HG03460 (cell line): ENCODE results near the gene INAFM2.

Experiments used
- ATAC-seq: cut with Tn5 transposase; IDR thresholded peaks from one replicate; pipeline ENCODE4 v1.9.1; 2021; ENCODE audit not compliant: unreplicated experiment

INAFM2 gene

DNA sequence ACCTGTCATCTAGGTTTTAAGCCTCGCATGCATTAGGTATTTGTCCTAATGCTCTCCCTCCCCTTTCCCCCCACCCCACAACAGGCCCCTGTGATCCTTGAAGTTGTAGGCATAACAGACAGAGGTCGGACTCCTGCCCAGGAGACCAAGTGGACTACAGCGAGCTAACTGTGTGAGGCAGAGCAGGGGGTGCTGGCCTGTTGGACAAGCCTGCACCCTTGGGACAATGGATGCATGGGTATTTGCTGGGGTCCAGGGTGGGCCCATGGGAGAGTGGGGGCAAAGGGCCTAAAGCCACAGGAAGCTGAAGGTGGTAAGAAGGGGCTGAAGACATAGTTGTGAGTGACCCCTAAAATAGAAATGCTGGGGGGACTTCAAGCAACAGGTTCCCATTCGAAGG is 18.2 kb upstream of the INAFM2 start:
- no peak for ATAC-seq

- no peak for ATAC-seq
These were observed 17.1 kb upstream of the INAFM2 start for GRCh38 chr15:40306371-40306770.

GRCh38 chr15:40306908-40307307 is 16.6 kb upstream of the INAFM2 start:
- no peak for ATAC-seq

DNA sequence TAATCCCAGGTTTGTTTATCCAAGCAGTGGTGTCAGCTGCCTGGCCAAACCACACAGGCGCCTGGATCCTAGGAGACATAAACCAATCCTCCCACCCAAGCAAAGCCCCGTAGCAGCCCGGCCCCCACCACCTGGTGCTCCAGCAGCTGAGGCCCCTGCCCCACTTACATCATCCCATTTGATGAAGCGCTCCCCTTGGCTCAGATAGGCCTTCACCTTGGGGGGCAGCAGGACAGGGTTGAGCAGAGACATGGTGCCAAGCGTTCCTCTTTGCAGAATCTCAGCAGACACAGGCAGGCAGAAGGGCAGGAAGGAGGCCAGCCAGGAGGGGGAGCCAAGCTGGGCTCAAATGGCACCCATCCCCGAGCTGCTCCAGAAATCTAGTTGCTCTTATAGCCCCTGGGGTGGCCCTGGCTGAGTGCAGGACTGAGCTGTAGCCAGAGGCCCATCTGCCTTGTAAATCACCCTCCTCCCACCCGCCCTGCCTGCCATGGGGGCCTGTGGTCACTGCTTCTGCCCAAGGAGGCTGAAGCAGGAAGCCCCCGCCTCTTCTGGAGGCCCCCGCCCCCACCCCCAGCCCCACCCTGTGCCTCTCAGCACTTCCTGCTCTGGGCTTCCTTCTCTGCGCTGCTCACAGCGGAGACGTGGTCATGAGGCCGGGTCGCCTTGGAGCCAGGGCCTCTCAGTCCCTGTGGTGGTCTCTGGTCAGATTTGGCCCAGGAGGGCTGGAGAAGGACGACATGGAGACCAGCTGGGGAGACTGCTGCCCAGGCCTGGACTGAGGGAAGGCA is 15.9 kb upstream of the INAFM2 start, which contains the start of gene PLCB2:
Gene PLCB2 (minus strand): TSS at position 515 of the 791 bp plus-strand sequence. CDS start 263 bp downstream, at position 252.
- peak; percentile 66 for ATAC-seq

GRCh38 chr15:40309344-40309862 is 14.1 kb upstream of the INAFM2 start:
- no peak for ATAC-seq

DNA sequence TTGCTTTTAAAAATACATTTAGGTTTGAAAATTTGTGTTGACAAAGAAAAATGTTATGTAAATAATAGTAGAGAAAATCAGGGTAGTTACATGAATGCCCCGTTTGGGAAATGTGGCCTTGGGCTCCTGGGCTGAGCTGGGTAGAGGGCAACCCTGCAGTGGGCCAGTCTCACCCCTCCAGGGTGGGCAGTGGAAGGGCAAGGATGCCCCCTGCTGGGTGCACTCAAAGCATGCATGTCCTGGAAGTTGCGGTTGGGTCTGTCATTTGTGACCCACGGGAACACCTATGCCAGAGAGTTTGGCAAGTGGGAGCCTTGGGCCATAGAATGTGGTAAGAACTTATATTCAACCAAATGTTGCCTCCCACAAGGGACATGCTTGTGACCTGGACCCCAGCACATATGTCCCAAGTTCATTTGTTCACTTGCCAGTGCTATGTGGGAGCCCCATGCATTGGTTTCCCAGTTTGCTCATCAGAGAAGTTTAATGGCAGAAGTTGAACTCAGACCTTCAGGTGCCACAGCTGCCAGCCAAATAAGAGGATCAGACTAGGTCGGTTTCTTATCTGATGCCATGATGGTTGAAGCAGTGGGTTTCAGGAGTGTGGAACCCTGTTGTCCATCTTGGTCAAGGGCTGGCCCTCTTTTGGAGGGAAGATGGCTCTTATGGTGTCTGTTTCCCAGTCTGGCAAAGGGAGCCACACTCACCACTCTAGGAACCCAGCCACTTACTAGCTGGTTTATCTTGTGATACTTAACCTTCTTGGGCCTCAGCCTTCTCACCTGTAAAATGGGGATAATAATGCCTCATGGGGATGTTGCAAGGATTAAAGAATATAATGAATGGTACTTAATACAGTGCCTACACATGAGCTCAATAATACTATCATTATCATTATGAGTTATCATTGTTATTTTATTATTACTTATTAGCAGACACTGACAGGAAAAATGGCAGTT is 13.2 kb upstream of the INAFM2 start:
- no peak for ATAC-seq

DNA sequence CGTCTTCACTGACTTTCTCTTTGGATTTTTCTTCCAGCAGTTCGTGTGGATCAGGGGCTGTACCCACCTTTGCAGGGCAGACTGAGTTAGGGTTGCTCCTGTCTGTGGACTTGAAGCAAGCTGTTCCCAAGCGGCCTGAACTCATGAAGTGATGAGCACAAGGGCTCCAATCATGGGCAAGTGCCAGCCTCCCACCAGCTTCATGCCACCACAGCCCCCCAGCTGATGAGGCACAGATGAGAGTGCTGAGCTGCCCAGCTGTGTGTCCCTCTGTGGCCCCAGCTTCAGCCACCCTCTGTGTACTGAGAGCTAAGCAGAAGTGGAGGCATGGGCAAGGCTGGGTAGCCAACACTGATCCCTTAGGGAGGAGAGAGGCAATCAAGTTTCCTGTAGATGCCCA is 12.5 kb upstream of the INAFM2 start:
- ATAC-seq: no peak

DNA sequence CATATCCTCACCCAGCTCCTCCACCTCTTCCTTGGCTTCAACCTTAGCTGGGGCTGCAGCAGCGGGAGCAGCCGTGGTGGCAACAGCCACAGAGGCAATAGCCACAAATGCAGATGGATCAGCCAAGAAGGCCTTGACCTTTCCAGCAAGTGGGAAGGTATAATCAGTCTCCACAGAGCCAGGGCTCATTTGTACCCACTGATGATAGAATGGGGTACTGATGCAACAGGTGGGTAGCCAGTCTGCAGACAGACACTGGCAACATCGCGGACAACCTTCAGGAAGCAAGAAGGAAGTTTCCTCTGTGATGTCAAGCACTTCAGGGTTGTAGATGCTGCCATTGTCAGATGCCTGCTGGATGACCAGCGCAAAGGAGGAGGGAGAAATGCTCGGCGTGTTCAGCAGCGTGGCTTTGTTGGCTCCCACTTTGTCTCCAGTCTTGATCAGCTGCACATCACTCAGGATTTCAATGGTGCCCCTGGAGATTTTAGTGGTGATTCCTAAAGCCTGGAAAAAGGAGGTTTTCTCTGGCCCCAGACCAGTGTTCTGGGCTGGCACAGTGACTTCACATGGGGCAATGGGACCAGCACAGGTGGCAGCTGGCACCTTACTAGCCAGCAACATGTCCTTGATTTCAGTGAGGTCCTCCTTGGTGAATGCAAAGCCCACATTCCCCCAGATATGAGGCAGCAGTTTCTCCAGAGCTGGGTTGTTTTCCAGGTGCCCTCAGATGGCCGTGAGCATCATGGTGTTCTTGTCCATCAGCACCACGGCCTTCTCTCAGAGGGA is 10.9 kb upstream of the INAFM2 start:
- no peak for ATAC-seq

DNA sequence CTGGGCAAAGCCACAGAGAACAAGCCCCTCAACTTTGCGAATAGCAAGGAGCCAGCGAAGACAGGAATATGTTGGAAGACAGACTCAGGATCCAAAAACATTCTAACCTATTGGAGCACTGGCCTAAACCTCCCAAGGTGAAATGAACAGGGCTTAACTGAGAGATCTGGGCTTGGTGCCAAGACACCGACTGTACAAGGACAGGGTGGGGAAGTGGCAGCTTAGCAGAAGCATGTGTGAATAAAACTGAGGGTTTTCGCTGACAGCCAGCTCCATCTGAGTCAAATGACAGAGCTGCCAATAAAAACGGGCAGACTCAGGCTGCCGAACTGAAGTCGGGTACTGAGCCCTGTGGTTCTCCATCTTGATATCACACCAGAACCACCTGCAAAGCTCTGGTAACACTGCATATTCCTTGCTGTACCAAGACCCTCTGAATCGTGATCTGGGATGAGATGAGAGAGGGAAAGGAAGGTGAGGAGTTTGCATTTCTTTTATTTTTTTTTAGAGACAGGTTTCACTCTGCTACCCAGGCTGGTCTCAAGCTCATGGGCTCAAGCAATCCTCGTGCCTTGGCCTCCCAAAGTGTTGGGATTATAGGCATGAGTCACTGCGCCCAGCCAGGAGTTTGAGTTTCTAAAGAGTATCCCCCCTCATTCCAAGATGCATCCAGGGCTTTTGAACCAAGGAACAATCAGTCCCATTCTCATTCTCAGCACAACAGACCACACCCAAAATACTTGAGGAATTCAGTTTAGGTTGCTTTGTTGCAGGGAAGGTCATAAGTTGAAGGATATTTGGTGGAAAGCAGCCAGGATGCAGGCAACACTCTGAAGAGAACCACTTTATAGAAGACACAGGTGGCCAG is 9.7 kb upstream of the INAFM2 start:
- ATAC-seq: no peak

DNA sequence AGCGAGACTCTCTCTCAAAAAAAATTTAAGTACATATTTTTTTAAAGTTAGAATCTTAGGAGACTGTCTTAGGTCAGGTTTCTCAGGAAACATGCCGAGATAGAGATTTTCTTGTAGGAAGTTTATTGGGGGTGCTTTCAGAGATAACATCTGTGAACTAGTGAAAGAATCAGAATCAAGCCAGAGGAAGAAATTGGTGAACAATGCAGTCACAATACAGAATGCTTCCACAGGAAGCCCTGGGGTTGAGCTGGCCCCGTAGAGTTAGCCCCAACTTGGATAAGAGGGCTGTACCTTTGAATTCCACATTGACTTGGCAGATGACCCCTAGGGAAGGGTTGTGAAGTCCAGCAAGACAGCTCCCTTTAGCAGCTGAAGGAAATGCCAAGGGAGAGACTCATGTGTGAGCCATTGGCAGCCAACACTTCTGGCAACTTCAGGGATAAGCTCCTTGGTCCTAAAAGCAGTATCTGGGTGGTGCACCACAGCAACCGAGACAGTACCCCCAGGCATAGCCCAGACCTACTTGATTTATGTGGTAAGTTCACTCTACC is 8.7 kb upstream of the INAFM2 start:
- ATAC-seq: no peak

DNA sequence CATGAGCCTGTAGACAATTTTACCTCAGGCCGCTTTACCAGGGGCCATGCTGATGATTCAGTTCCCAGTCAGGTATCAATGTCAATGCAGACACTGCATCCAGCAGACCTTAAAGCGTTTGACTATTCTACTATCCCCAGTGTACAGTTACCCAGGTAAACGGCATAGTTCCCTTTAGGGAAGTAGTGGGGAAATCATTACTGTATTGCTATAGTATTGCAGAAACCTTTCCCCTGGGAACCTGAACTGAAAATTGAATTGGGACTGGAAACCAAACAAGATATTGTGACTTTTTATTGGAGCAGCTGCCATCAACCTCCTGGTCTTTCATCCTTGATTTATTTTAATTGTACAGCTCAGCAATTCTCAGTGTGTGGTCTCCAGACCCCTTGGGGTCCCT is 6.6 kb upstream of the INAFM2 start:
- no peak for ATAC-seq

DNA sequence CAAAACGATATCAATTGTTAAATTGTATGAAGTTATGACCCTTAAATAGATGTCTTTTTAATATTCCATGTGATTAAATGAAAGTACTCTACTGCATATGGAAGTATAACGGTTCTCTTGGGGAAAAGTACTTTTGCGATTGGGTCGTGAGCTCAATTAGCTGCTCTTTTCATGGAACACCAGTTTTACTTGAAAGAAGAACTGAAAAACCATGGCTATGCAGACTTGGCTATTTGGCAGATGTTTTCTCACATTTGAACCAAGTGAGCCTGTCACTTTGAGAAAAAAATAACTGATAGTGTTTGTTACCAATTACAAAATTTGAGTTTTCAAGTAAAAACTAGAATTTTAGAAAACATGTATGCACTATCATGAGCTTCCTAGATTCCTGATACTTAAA is 5.9 kb upstream of the INAFM2 start:
- no peak for ATAC-seq

- ATAC-seq: no peak
These were observed 3.1 kb upstream of the INAFM2 start for GRCh38 chr15:40320409-40320808.

DNA sequence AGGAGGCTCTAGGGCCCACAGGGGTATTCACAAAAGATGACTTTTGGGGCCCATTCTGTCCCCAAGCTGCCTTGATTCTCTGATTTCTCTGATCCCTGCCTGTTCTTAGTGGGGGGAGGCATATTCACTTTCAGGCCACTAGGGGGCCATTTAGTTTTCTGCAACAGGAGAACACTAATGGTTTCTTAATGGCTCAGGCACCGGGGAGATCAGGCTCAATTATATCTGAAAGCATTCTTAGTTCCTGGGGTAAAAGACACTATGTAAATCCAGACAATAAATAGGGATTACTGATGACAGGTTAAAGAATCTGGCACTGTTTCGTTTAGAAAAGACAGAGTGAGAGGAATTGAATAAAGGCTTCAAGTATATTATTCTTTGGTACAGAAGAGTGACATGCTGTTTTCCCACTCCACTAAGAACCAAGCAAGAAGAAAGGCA is 2.5 kb upstream of the INAFM2 start:
- ATAC-seq: no peak

GRCh38 chr15:40322531-40323238 is 807 bp upstream of the INAFM2 start:
- ATAC-seq: no peak

DNA sequence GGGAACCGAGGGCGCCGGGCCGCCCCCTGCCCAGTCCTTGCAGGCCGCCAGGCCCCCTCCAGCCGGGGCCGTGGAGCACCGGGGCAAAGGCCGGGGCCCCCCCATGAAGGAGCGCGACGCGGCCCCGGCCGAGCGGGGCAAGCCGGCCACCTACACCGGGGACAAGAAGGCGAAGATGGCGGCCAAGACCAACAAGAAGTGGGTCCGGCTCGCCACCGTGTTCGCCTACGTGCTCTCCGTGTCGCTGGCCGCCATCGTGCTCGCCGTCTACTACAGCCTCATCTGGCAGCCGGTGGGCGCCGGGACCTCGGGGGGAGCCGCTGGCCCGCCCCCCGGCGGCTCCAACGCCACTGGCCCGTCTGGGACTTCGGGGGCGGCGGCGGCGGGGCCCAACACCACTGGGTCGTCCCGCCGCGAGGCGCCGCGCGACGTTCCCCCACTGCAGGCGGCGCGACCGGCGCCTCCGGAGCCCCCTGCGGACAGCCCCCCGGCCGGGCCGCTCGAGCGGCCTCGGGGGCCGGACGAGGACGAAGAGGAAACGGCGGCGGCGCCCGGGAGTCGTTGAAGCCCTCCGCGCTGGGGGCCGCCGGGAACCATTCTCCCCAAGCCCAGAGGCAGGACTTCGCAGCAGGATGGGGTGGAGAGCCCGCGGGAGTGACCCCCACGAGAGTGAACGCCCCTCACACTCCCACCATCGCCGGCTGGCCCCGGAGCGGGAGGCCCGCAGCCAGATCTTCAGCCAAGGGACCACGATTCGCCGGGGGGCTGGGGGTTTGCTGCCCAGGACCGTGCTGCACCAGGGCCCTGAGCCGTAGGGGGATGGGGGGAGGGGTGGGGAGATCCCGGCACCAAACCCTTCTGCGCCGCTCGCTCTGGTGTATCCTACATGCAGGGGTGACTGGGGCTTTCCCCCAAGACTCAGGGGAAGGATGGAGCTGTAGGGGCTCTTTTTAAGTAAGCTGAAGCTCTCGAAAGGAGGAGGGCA is 753 bp downstream of the INAFM2 start:
- no peak for ATAC-seq

GRCh38 chr15:40325188-40325587 is 1.7 kb downstream of the INAFM2 start:
- ATAC-seq: no peak

- no peak for ATAC-seq
These were observed 2.2 kb downstream of the INAFM2 start for GRCh38 chr15:40325700-40326099.
